SK-N-SH (cell line): Measurements from ENCODE around the gene AKT1S1. TPM values are rescaled to one million over a fixed set of nuclear protein-coding genes. Genes with fewer than 3 reads are reported as not detected.

Experiments used
- CTCF ChIA-PET: fragments of 300-600, 350-600 bp; formaldehyde crosslinking; extraction: SDS; loops from one replicate; lab custom pipeline; 2021; lab: Yijun Ruan, JAX
- POLR2A ChIA-PET: fragments of 350-600 bp; sonication (Branson Sonifier 250); formaldehyde crosslinking; extraction: SDS; loops from one replicate; lab custom pipeline; 2020; ENCODE audit warnings: antibody characterized with exemption, inconsistent platforms; lab: Yijun Ruan, JAX
- DNase-seq: peaks from one replicate; pipeline ENCODE4 v3.0.0; 2012
- H2AFZ ChIP-seq: fragments of 200-600 bp; sonication (generic); 2 replicates; pipeline ENCODE4 v1.8.1; 2016; ENCODE audit warnings: antibody characterized with exemption, mild to moderate bottlenecking, low read depth
- H3F3A ChIP-seq: fragments of 200-600 bp; sonication (generic); replicated peaks from 2 replicates; pipeline ENCODE3; 2016; ENCODE audit warnings: antibody characterized with exemption, mild to moderate bottlenecking; ENCODE audit not compliant: insufficient read depth
- H3K27ac ChIP-seq, 2 experiments: fragments of 200-500 bp in 1 of 2; fragments of 200-600 bp in 1 of 2; sonication (Bioruptor generic) in 1 of 2; sonication (generic), shearing (Covaris generic) in 1 of 2; 2 replicates each; pipeline versions ENCODE4 v1.5.1 to v1.6.1; 2014 to 2016; ENCODE audit warnings: low read depth in 2 of 2, inconsistent platforms in 1 of 2, low read length in 1 of 2, mild to moderate bottlenecking in 1 of 2, mixed read lengths in 1 of 2
- H3K27me3 ChIP-seq: fragments of 200-600 bp; sonication (generic), shearing (Covaris generic); 2 replicates; pipeline ENCODE4 v1.6.1; 2016; ENCODE audit warnings: mixed run types; ENCODE audit not compliant: insufficient read depth
- H3K36me3 ChIP-seq, 2 experiments: fragments of 200-500 bp in 1 of 2; fragments of 200-600 bp in 1 of 2; sonication (Bioruptor generic) in 1 of 2; sonication (generic) in 1 of 2; replicated peaks in 1 of 2; 2 replicates each; pipeline versions ENCODE3 to v1.5.1; 2014 to 2016; ENCODE audit warnings: low read length in 1 of 2, mild to moderate bottlenecking in 1 of 2; ENCODE audit not compliant: insufficient read depth in 2 of 2, control insufficient read depth in 1 of 2
- H3K4me1 ChIP-seq, 2 experiments: fragments of 200-500 bp in 1 of 2; fragments of 200-600 bp in 1 of 2; sonication (Bioruptor generic) in 1 of 2; sonication (generic), shearing (Covaris generic) in 1 of 2; 2 replicates each; pipeline versions ENCODE4 v1.5.1 to v1.6.1; 2014 to 2016; ENCODE audit warnings: low read depth in 1 of 2, low read length in 1 of 2, mixed run types in 1 of 2; ENCODE audit not compliant: insufficient read depth in 2 of 2, control insufficient read depth in 1 of 2
- H3K4me2 ChIP-seq: fragments of 200-600 bp; sonication (generic), shearing (Covaris generic); 2 replicates; pipeline ENCODE4 v1.6.1; 2017; ENCODE audit warnings: mixed run types
- H3K4me3 ChIP-seq, 2 experiments: fragments of 200-500 bp in 1 of 2; fragments of 200-600 bp in 1 of 2; sonication (Bioruptor generic) in 1 of 2; sonication (generic), shearing (Covaris generic) in 1 of 2; 2 replicates each; pipeline versions ENCODE4 v1.5.1 to v1.8.1; 2014 to 2016; ENCODE audit warnings: low read depth in 2 of 2, inconsistent platforms in 1 of 2, low read length in 1 of 2, mild to moderate bottlenecking in 1 of 2, mixed read lengths in 1 of 2, moderate library complexity in 1 of 2
- H3K79me2 ChIP-seq: fragments of 200-600 bp; sonication (generic); 2 replicates; pipeline ENCODE4 v1.8.1; 2017; ENCODE audit warnings: mild to moderate bottlenecking; ENCODE audit not compliant: insufficient read depth
- H3K9ac ChIP-seq: fragments of 200-600 bp; sonication (generic); 2 replicates; pipeline ENCODE4 v1.6.1; 2017; ENCODE audit warnings: mixed run types
- H3K9me2 ChIP-seq: fragments of 200-600 bp; sonication (generic); 2 replicates; pipeline ENCODE4 v1.6.1; 2017; ENCODE audit warnings: mixed run types
- H3K9me3 ChIP-seq: fragments of 200-600 bp; sonication (generic); 2 replicates; pipeline ENCODE4 v1.6.1; 2017; ENCODE audit warnings: mixed run types, mild to moderate bottlenecking, moderate library complexity
- H4K20me1 ChIP-seq: fragments of 200-600 bp; sonication (generic); 2 replicates; pipeline ENCODE4 v1.6.1; 2017; ENCODE audit warnings: mild to moderate bottlenecking, mixed run types; ENCODE audit not compliant: insufficient read depth
- FOXJ3 ChIP-seq: sonication (generic); formaldehyde crosslinking; IDR thresholded peaks from 2 replicates; pipeline ENCODE4 v1.5.1; 2020; ENCODE audit warnings: mild to moderate bottlenecking, missing genetic modification reagents
- FOXM1 ChIP-seq: IDR thresholded peaks from 2 replicates; pipeline ENCODE4 v1.4.0; 2012; ENCODE audit warnings: low read depth, mild to moderate bottlenecking
- MXI1 ChIP-seq: IDR thresholded peaks from 2 replicates; pipeline ENCODE4 v1.6.1; 2012; ENCODE audit warnings: mild to moderate bottlenecking, low read depth, low read length, improper control_type of control experiment
- NRF1 ChIP-seq: IDR thresholded peaks from 2 replicates; pipeline ENCODE4 v1.6.1; 2012; ENCODE audit warnings: low read depth, mild to moderate bottlenecking, low read length
- POLR2AphosphoS5 ChIP-seq: IDR thresholded peaks from 2 replicates; pipeline ENCODE4 v1.6.1; 2012; ENCODE audit warnings: low read depth, low read length
- REST ChIP-seq: IDR thresholded peaks from 2 replicates; pipeline ENCODE4 v1.6.1; 2012; ENCODE audit warnings: mild to moderate bottlenecking, low read depth, low read length, moderate library complexity
- RXRA ChIP-seq: IDR thresholded peaks from 2 replicates; pipeline ENCODE4 v1.4.0; 2012; ENCODE audit warnings: low read depth, mild to moderate bottlenecking, borderline replicate concordance
- TAF1 ChIP-seq: IDR thresholded peaks from 2 replicates; pipeline ENCODE4 v1.6.1; 2012; ENCODE audit warnings: low read depth, mild to moderate bottlenecking, low read length, moderate library complexity, borderline replicate concordance
- YY1 ChIP-seq: IDR thresholded peaks from 2 replicates; pipeline ENCODE4 v1.4.0; 2012; ENCODE audit warnings: low read depth, mild to moderate bottlenecking
- WGBS: methylation state at CpG from one replicate; pipeline ENCODE4 v1.1.6; 2017; ENCODE audit warnings: low lambda C conversion rate; 5-methylcytosine and 5-hydroxymethylcytosine counted together
- polyA plus RNA-seq, 3 experiments: library from polyadenylated mRNA; depleted of rRNA; stranded (reverse); fragments of >200 nt; gene quantifications; 2 replicates each; pipeline ENCODE4 v1.2.3, GENCODE V29; 2012
- TF ChIP-seq, protein P1 (sequence below): fragments of 150-350 bp; IDR thresholded peaks from 2 replicates; pipeline ENCODE4 v1.6.1; 2016; ENCODE audit warnings: mild to moderate bottlenecking, low read depth, low read length

Gene AKT1S1
- polyA plus RNA-seq, 1 of the 3 experiments (the other 2 are of a cell fraction), result 63.7 TPM

GRCh38 chr19:49849433-49850220 is 27.5 kb downstream of the AKT1S1 start:
- H3K4me2 ChIP-seq, result peak overlapping the region; percentile 88
- POLR2A ChIA-PET, result interaction anchor here (1.0 to 3.2 kb wide), 12 partner anchors 11 to 209 kb away, joined by 3 to 25 read pairs (median 8); partner anchors contain the start of genes AKT1S1, FUZ, RRAS and TBC1D17

GRCh38 chr19:49848938-49849337 is 28.2 kb downstream of the AKT1S1 start:
- Histone ChIP-seq H3K4me3 (no peak overlapping the region), H4K20me1 (peaks cover 23% of the 10 kb centered on the region), H3K9me3 (no peaks in the 10 kb centered on the region), H3K36me3 (peaks cover 0 to 7% of the 10 kb centered on the region in 2 experiments), H3K27me3 (no peaks in the 10 kb centered on the region), H3K27ac (peak overlapping the region in 1 of 2 experiments; percentile 79; a peak in 2 of 4 replicates), H3K9me2 (no peaks in the 10 kb centered on the region), H3K9ac (no peak overlapping the region; the same call in 1 of the 2 replicates), H3K4me1 (peaks cover 15 to 30% of the 10 kb centered on the region in 2 experiments; a peak in 3 of 4 replicates), H3K79me2 (peaks cover 39% of the 10 kb centered on the region), H3K4me2 (no peak overlapping the region), H2AFZ (no peak overlapping the region), H3F3A (peaks cover 39% of the 10 kb centered on the region)
- POLR2A ChIA-PET, result no interaction called here
- WGBS, result 89% methylated on average over 3 of the region's 3 CpGs
- CTCF ChIA-PET, result no interaction called here
- no peak for TF ChIP-seq NRF1
- TF ChIP-seq TAF1, result no peak
- TF ChIP-seq, protein P1, sequence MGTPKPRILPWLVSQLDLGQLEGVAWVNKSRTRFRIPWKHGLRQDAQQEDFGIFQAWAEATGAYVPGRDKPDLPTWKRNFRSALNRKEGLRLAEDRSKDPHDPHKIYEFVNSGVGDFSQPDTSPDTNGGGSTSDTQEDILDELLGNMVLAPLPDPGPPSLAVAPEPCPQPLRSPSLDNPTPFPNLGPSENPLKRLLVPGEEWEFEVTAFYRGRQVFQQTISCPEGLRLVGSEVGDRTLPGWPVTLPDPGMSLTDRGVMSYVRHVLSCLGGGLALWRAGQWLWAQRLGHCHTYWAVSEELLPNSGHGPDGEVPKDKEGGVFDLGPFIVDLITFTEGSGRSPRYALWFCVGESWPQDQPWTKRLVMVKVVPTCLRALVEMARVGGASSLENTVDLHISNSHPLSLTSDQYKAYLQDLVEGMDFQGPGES, result no peak
- TF ChIP-seq FOXM1, result no peak
- no peak for TF ChIP-seq REST
- TF ChIP-seq RXRA, result no peak
- no peak for TF ChIP-seq FOXJ3 (CRISPR knock-in tag)
- no peak for DNase-seq

More at GRCh38 chr19:49849433-49850220, 27.5 kb downstream of the AKT1S1 start:
- Histone ChIP-seq H3K4me3 (peak overlapping the region; percentile 77 to 89), H3K9ac (peak overlapping the region; percentile 99; the same call in 1 of the 2 replicates), H3K27ac (peak overlapping the region; percentile 77 to 99), H2AFZ (no peak overlapping the region), H3K27me3 (no peaks in the 10 kb centered on the region), H3K4me1 (peaks cover 15 to 32% of the 10 kb centered on the region in 2 experiments; a peak in 3 of 4 replicates), H4K20me1 (peaks cover 30% of the 10 kb centered on the region), H3K9me2 (no peaks in the 10 kb centered on the region), H3K9me3 (no peaks in the 10 kb centered on the region), H3K36me3 (peaks cover 0 to 7% of the 10 kb centered on the region in 2 experiments), H3F3A (peaks cover 39% of the 10 kb centered on the region), H3K79me2 (peaks cover 46% of the 10 kb centered on the region)
- TF ChIP-seq FOXJ3 (CRISPR knock-in tag), result no peak
- TF ChIP-seq MXI1, result no peak
- no peak for TF ChIP-seq YY1
- TF ChIP-seq POLR2AphosphoS5, result peak; percentile 28; the same call in 1 of the 2 replicates
- 89% methylated on average over 15 of the region's 15 CpGs for WGBS
- no peak for DNase-seq
- CTCF ChIA-PET, result interaction anchor here (0.7 to 2.3 kb wide), 4 partner anchors 26 to 40 kb away, joined by 3 to 8 read pairs (median 4); partner anchors contain the start of genes FUZ and MED25
